Left lung (tissue), 10 donors: ENCODE results near the gene METTL1. TPM values are rescaled to one million over a fixed set of nuclear protein-coding genes. Genes with fewer than 3 reads are reported as not detected.

ENCODE experiments used
- ATAC-seq: fragments of 200-7000 bp; cut with Tn5 transposase; one replicate; pipeline ENCODE4 v1.9.1; 2020; ENCODE audit warnings: moderate library complexity
- DNase-seq, 4 donors: peaks; one replicate each; pipeline ENCODE4 v3.0.0-alpha.2; 2013 to 2020
- H3K27ac ChIP-seq, 2 donors: fragments of 200-600 bp; sonication (generic) in 1 of 2; one replicate each; pipeline versions ENCODE4 v1.5.0 to v1.8.0; 2020 to 2021
- H3K27me3 ChIP-seq, 2 donors: fragments of 200-600 bp; sonication (generic) in 1 of 2; one replicate each; pipeline versions ENCODE4 v1.5.0 to v1.8.0; 2020 to 2021
- H3K36me3 ChIP-seq, 2 donors: fragments of 200-600 bp; sonication (generic) in 1 of 2; one replicate each; pipeline versions ENCODE4 v1.5.0 to v1.8.0; 2020 to 2021
- H3K4me1 ChIP-seq, 2 donors: fragments of 200-600 bp; one replicate each; pipeline ENCODE4 v1.8.0; 2021
- H3K4me3 ChIP-seq, 2 donors: fragments of 200-600 bp; sonication (generic) in 1 of 2; one replicate each; pipeline versions ENCODE4 v1.5.0 to v1.8.0; 2020 to 2021; ENCODE audit warnings: mild to moderate bottlenecking in 1 of 2
- H3K9me3 ChIP-seq, 2 donors: fragments of 200-600 bp; sonication (generic) in 1 of 2; one replicate each; pipeline versions ENCODE4 v1.5.0 to v1.8.0; 2020 to 2021
- CTCF ChIP-seq, 2 donors: fragments of 200-600 bp; sonication (generic) in 1 of 2; IDR thresholded peaks; one replicate each; pipeline versions ENCODE4 v1.5.0 to v1.8.0; 2021; ENCODE audit warnings: antibody characterized with exemption in 2 of 2
- intact Hi-C, 2 donors: fragments of 100-400 bp; cut with DNase I; formaldehyde crosslinking; loops; one replicate each; pipeline versions ENCODE4 v1.11.2 to v1.14.2; 2022
- polyA plus RNA-seq, 6 donors: library from polyadenylated mRNA; unstranded; fragments of 120-200 nt; gene quantifications; one replicate each; pipeline ENCODE4 v1.2.1, GENCODE V29; 2013; ENCODE audit not compliant: insufficient read length in 6 of 6
- total RNA-seq, 2 donors: library from RNA; stranded (reverse); fragmentation: NEBNext Ultra II Directional; extraction: Animal tissue kit (Norgen Biotek cat#: 25700); gene quantifications; one replicate each; pipeline ENCODE4 v1.2.1, GENCODE V29; 2021
- donor health status: DM: no; HTN: yes; CAD: no.
- donor health status: DM: no; HTN: no; CAD: no.

The METTL1 gene
- total and polyA plus RNA-seq, 8 donors = 17.3 to 40.2 (median 30.6) TPM

- no peak overlapping the region for H3K4me3 ChIP-seq
- peaks cover 12 to 29% of the 10 kb centered on the region in 2 donors for H3K27me3 ChIP-seq
- ATAC-seq (no peak), DNase-seq (no peak)
- H3K9me3 ChIP-seq = no peaks in the 10 kb centered on the region
- peaks cover 0 to 45% of the 10 kb centered on the region in 2 donors for H3K4me1 ChIP-seq
- TF ChIP-seq CTCF (IDR thresholded peaks at IDR 0.05) = no peak
- H3K27ac ChIP-seq = peak overlapping the region in 1 of 2 donors; percentile 92
- H3K36me3 ChIP-seq = peaks cover 0 to 28% of the 10 kb centered on the region in 2 donors
- intact Hi-C loops = no loop called here
Measured at GRCh38 chr12:57743769-57744168, 28.1 kb downstream of the METTL1 start.

GRCh38 chr12:57741844-57742738 is 29.8 kb downstream of the METTL1 start:
- no peak for TF ChIP-seq CTCF (IDR thresholded peaks at IDR 0.05)
- no peaks in the 10 kb centered on the region for H3K9me3 ChIP-seq
- H3K27ac ChIP-seq = peak overlapping the region in 1 of 2 donors; percentile 81
- peaks cover 12 to 59% of the 10 kb centered on the region in 2 donors for H3K4me1 ChIP-seq
- intact Hi-C loops = no loop called here
- H3K4me3 ChIP-seq = peak overlapping the region in 1 of 2 donors; percentile 50
- DNase-seq (peak in 1 of 4 donors; percentile 64), ATAC-seq (no peak)
- H3K27me3 ChIP-seq = peaks cover 27 to 46% of the 10 kb centered on the region in 2 donors
- H3K36me3 ChIP-seq = peaks cover 0 to 18% of the 10 kb centered on the region in 2 donors

GRCh38 chr12:57741413-57741789 is 30.5 kb downstream of the METTL1 start:
- H3K4me3 ChIP-seq = peak overlapping the region in 1 of 2 donors; percentile 50
- ATAC-seq (no peak), DNase-seq (no peak)
- H3K27ac ChIP-seq = peak overlapping the region in 1 of 2 donors; percentile 81
- H3K9me3 ChIP-seq = no peaks in the 10 kb centered on the region
- TF ChIP-seq CTCF (IDR thresholded peaks at IDR 0.05) = no peak
- intact Hi-C loops = no loop called here
- H3K4me1 ChIP-seq = peaks cover 13 to 65% of the 10 kb centered on the region in 2 donors
- peaks cover 34 to 53% of the 10 kb centered on the region in 2 donors for H3K27me3 ChIP-seq
- peaks cover 0 to 13% of the 10 kb centered on the region in 2 donors for H3K36me3 ChIP-seq

GRCh38 chr12:57740656-57741412 is 31.1 kb downstream of the METTL1 start:
- H3K27ac ChIP-seq = peak overlapping the region in 1 of 2 donors; percentile 81
- intact Hi-C loops = no loop called here
- DNase-seq = no peak
- no peaks in the 10 kb centered on the region for H3K9me3 ChIP-seq
- peak overlapping the region in 1 of 2 donors; percentile 50 for H3K4me3 ChIP-seq
- no peak for TF ChIP-seq CTCF (IDR thresholded peaks at IDR 0.05)
- peaks cover 39 to 58% of the 10 kb centered on the region in 2 donors for H3K27me3 ChIP-seq
- peaks cover 0 to 8% of the 10 kb centered on the region in 2 donors for H3K36me3 ChIP-seq
- ATAC-seq = no peak
- H3K4me1 ChIP-seq = peaks cover 13 to 65% of the 10 kb centered on the region in 2 donors
